Naive thymus-derived CD8-positive, alpha-beta T cell (primary cell): ENCODE results near the gene MYADML2. TPM values are rescaled to one million over a fixed set of nuclear protein-coding genes. Genes with fewer than 3 reads are reported as not detected.
"Not testable (repeated sequence)": the region's sequence is repeated elsewhere in the genome, so short reads cannot be mapped to it uniquely, and the experiment has no call there.

ENCODE experiments used
- ATAC-seq, 2 donors: fragments of 150-1000 bp; cut with Tn5 transposase in 1 of 2; sonication (Bioruptor Pico), chemical (Tn5 transposase) in 1 of 2; 1 replicate in 1 of 2; 2 replicates in 1 of 2; pipeline ENCODE4 v1.10.0; 2021; ENCODE audit warnings: mild to moderate bottlenecking in 2 of 2, moderate library complexity in 2 of 2
- POLR2A ChIA-PET: fragments of 350-600 bp; sonication (Branson Sonifier 250); formaldehyde crosslinking; loops from one replicate; lab custom pipeline; 2021; ENCODE audit warnings: antibody characterized with exemption; lab: Charles Lee
- DNase-seq, 10 donors: peaks; one replicate each; pipeline versions ENCODE4 v3.0.0 to v3.0.0-alpha.2; 2020 to 2022
- H3K27ac Mint-ChIP-seq, 10 donors: one replicate each; pipeline ENCODE4 v1.8.0; 2020 to 2022; ENCODE audit warnings: mild to moderate bottlenecking in 10 of 10, mixed read lengths in 10 of 10, moderate library complexity in 4 of 10, inconsistent platforms in 1 of 10
- H3K27me3 Mint-ChIP-seq, 5 donors: one replicate each; pipeline ENCODE4 v1.8.0; 2021 to 2022; ENCODE audit warnings: mixed read lengths in 5 of 5
- H3K36me3 Mint-ChIP-seq, 3 donors: one replicate each; pipeline ENCODE4 v1.8.0; 2020 to 2022; ENCODE audit warnings: mixed read lengths in 3 of 3, mild to moderate bottlenecking in 2 of 3, inconsistent platforms in 1 of 3
- H3K4me1 Mint-ChIP-seq, 4 donors: one replicate each; pipeline ENCODE4 v1.8.0; 2021 to 2022; ENCODE audit warnings: mixed read lengths in 4 of 4
- H3K4me3 Mint-ChIP-seq, 10 donors: one replicate each; pipeline ENCODE4 v1.8.0; 2020 to 2022; ENCODE audit warnings: mild to moderate bottlenecking in 10 of 10, mixed read lengths in 10 of 10, moderate library complexity in 6 of 10, inconsistent platforms in 1 of 10
- H3K9me3 Mint-ChIP-seq, 9 donors: one replicate each; pipeline ENCODE4 v1.8.0; 2020 to 2022; ENCODE audit warnings: mixed read lengths in 9 of 9, mild to moderate bottlenecking in 3 of 9, inconsistent platforms in 1 of 9, moderate library complexity in 1 of 9
- polyA plus RNA-seq, 3 donors: library from polyadenylated mRNA; unstranded; fragments of 300-500 nt; fragmentation: Illumina TruSeq; gene quantifications; one replicate each; pipeline ENCODE4 v1.2.3, GENCODE V29; 2021
- total RNA-seq, 8 experiments: library from RNA in 2 of 8; stranded (reverse) in 2 of 8; gene quantifications; one replicate each; pipeline ENCODE4 v1.2.3 and lab custom pipeline; 2021 to 2026

MYADML2 gene
- total and polyA plus RNA-seq, 5 experiments from 2014 or later: not detected

GRCh38 chr17:81923302-81924260 lies 23.5 kb downstream of the MYADML2 start:
- Mint-ChIP-seq H3K36me3 (peaks cover 0 to 2% (median 0%) of the 10 kb centered on the region in 3 donors), H3K27ac (peak overlapping the region in 2 of 10 donors; percentile 31 to 52), H3K4me1 (peaks cover 9 to 41% (median 20%) of the 10 kb centered on the region in 4 donors), H3K27me3 (peaks cover 0 to 2% (median 0%) of the 10 kb centered on the region in 5 donors), H3K9me3 (no peaks in the 10 kb centered on the region), H3K4me3 (no peak overlapping the region)
- ATAC-seq: no peak
- POLR2A ChIA-PET: interaction anchor here (0.7 to 1.3 kb wide), 4 partner anchors 10 to 222 kb away, joined by 3 read pairs; no protein-coding TSS in a partner anchor
- no peak for DNase-seq

GRCh38 chr17:81922566-81923301 lies 24.3 kb downstream of the MYADML2 start:
- Mint-ChIP-seq H3K4me3 (no peak overlapping the region), H3K27ac (peak overlapping the region in 2 of 10 donors; percentile 5 to 31), H3K27me3 (no peaks in the 10 kb centered on the region), H3K9me3 (no peaks in the 10 kb centered on the region), H3K4me1 (peaks cover 12 to 48% (median 25%) of the 10 kb centered on the region in 4 donors), H3K36me3 (peaks cover 0 to 2% (median 0%) of the 10 kb centered on the region in 3 donors)
- no peak for ATAC-seq
- no peak for DNase-seq
- POLR2A ChIA-PET: interaction anchor here (0.9 kb wide), 1 partner anchor 52 kb away, joined by 5 read pairs; the partner anchor contains the start of gene ARHGDIA

- Mint-ChIP-seq H3K27ac (no peak overlapping the region), H3K36me3 (peaks cover 0 to 3% (median 0%) of the 10 kb centered on the region in 3 donors), H3K27me3 (no peaks in the 10 kb centered on the region), H3K4me3 (no peak overlapping the region), H3K4me1 (peaks cover 15 to 51% (median 30%) of the 10 kb centered on the region in 4 donors), H3K9me3 (no peaks in the 10 kb centered on the region)
- ATAC-seq: no peak
- DNase-seq: no peak
- POLR2A ChIA-PET: interaction anchor here (0.9 kb wide), 1 partner anchor 51 kb away, joined by 5 read pairs; the partner anchor contains the start of gene ARHGDIA
Measured at GRCh38 chr17:81921996-81922565, 25.0 kb downstream of the MYADML2 start.

DNA sequence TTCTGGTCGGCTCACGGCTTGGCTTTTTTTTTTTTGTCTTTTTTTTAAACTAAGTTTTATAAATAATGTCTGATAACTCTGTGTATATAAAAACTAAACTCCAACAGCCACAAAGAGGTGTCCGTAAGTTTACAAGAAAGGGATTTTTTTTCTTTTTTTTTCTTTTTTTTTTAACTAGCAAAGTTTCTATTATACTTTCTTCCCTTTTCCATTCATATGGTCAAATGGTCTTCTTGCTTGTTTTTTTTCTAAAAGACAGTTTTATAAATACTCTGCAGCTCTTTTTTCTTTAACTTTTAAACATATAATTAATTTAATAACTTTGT lies 25.5 kb downstream of the MYADML2 start:
- no peak for DNase-seq
- Mint-ChIP-seq H3K9me3 (no peaks in the 10 kb centered on the region), H3K4me1 (peaks cover 16 to 56% (median 33%) of the 10 kb centered on the region in 4 donors), H3K27me3 (no peaks in the 10 kb centered on the region), H3K36me3 (peaks cover 0 to 7% (median 0%) of the 10 kb centered on the region in 3 donors), H3K4me3 (no peak overlapping the region), H3K27ac (no peak overlapping the region)
- no peak for ATAC-seq
- POLR2A ChIA-PET: no interaction called here

GRCh38 chr17:81920612-81921536 lies 26.2 kb downstream of the MYADML2 start:
- H3K27me3 Mint-ChIP-seq: no peaks in the 10 kb centered on the region
- DNase-seq (no peak), ATAC-seq (no peak)
- H3K4me3 Mint-ChIP-seq: peak overlapping the region in 1 of 10 donors; percentile 25
- H3K27ac Mint-ChIP-seq: no peak overlapping the region
- peaks cover 0 to 9% (median 0%) of the 10 kb centered on the region in 3 donors for H3K36me3 Mint-ChIP-seq
- peaks cover 12 to 56% (median 30%) of the 10 kb centered on the region in 4 donors for H3K4me1 Mint-ChIP-seq
- no peaks in the 10 kb centered on the region for H3K9me3 Mint-ChIP-seq
- POLR2A ChIA-PET: no interaction called here

- no peak for DNase-seq
- no peak for ATAC-seq
- no peaks in the 10 kb centered on the region for H3K27me3 Mint-ChIP-seq
- peak overlapping the region in 8 of 10 donors; percentile 55 to 93 (median 84) for H3K27ac Mint-ChIP-seq
- H3K4me1 Mint-ChIP-seq: peaks cover 14 to 44% (median 29%) of the 10 kb centered on the region in 4 donors
- peaks cover 0 to 17% (median 0%) of the 10 kb centered on the region in 3 donors for H3K36me3 Mint-ChIP-seq
- no peaks in the 10 kb centered on the region for H3K9me3 Mint-ChIP-seq
- H3K4me3 Mint-ChIP-seq: peak overlapping the region in 9 of 10 donors; percentile 24 to 93 (median 88)
- POLR2A ChIA-PET: interaction anchor here (0.6 kb wide), 1 partner anchor 153 kb away, joined by 4 read pairs; no protein-coding TSS in a partner anchor
Measured at GRCh38 chr17:81918832-81919545, 28.0 kb downstream of the MYADML2 start.

GRCh38 chr17:81918333-81918669 lies 28.7 kb downstream of the MYADML2 start:
- H3K27me3 Mint-ChIP-seq, DNase-seq, H3K9me3 Mint-ChIP-seq: not testable (repeated sequence)
- Mint-ChIP-seq H3K27ac (peak overlapping the region; percentile 55 to 93 (median 86)), H3K36me3 (peaks cover 0 to 19% (median 2%) of the 10 kb centered on the region in 3 donors), H3K4me3 (peak overlapping the region; percentile 82 to 94 (median 90)), H3K4me1 (peaks cover 14 to 40% (median 29%) of the 10 kb centered on the region in 4 donors)
- POLR2A ChIA-PET: interaction anchor here (0.6 to 5.8 kb wide), 3 partner anchors 26 to 154 kb away, joined by 4 to 35 read pairs (median 4); partner anchors contain the start of genes ANAPC11 and ARHGDIA
- peak; percentile 8 to 21 for ATAC-seq

DNA sequence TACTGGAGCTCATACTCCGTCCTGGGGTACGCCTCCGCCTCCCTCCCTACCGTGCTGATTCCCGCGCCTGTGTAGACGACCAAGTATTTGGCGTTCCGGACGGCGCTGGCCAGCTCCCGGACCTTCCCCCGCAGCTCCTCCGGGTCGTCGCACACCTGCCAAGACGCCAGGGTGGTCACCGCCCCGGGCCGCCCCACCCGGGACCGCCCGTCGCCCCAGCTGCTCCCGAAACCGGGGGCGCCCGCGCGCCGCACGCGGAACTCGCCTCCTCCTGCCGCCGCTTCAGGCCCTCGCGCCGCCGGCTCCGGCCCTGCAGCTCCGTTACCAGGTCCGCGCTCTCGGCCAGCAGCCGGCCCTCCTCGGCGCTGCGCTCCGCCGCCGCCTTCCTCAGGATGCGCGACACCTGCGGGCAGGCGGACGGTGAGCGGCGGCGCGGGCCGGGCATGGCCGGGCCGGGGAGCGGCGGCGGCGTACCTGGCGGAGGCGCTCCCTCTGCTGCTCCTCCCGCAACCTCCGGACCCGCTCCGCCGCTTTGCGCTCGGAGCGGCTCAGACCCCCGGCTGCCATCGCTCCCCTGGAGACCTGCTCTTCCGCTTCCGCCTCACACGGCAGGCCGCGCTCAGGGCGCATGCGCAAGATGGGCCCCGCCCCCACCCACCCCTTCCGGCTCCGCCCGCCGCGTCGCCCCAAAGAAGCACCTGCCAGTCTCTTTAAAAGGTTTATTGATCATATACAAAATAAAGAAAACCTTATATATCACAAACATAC lies 29.3 kb downstream of the MYADML2 start, which contains the start of gene SIRT7:
Gene SIRT7 (minus strand): TSS at position 612 of the 768 bp plus-strand sequence. CDS start 45 bp downstream, at position 567.
- Mint-ChIP-seq H3K36me3 (peaks cover 0 to 23% (median 4%) of the 10 kb centered on the region in 3 donors), H3K4me1 (peaks cover 14 to 40% (median 29%) of the 10 kb centered on the region in 4 donors), H3K4me3 (peak within 1 kb of the TSS; percentile 82 to 94 (median 90)), H3K27ac (peak within 1 kb of the TSS; percentile 55 to 93 (median 86)), H3K9me3 (no peaks in the 10 kb centered on the region), H3K27me3 (no peaks in the 10 kb centered on the region)
- DNase-seq (peak; percentile 73 to 90 (median 82)), ATAC-seq (peak; percentile 91)
- POLR2A ChIA-PET: interaction anchor here (0.6 to 5.8 kb wide), 14 partner anchors 9 to 209 kb away, joined by 3 to 35 read pairs (median 4); partner anchors contain the start of genes ANAPC11, ARHGDIA, MAFG and PYCR1

DNA sequence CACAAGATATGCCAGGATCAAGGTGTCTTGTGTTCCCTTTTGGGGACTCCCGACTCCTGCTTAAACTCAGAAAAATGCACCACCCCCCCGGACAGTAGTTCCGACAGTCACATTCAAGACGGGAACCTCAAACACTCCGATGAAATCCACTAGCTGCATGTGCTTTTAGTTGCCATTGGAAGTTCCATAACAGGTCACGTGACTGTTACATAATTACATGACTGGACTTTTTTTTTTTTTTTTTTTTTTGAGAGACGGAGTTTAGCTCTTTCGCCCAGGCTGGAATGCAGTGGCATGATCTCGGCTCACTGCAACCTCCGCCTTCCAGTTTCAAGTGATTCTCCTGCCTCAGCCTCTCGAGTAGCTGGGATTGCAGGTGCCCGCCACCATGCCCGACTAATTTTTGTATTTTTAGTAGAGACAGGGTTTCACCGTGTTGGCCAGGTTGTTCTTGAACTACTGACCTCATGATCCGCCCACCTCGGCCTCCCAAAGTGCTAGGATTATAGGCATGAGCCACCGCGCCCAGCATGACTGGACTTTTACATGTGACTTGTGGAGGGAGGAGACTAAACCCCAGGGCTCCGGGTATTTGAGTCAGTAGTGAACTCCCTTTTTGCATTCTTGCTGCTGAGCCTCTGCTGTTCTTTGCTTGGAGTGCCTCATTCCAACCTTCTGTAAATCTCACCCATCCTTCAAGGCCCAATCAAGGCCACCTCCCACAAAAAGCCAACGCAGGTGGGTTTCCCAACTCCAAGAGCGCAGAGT lies 30.6 kb downstream of the MYADML2 start:
- Mint-ChIP-seq H3K27me3 (no peaks in the 10 kb centered on the region), H3K27ac (peak overlapping the region in 5 of 10 donors; percentile 18 to 79 (median 59)), H3K9me3 (no peaks in the 10 kb centered on the region), H3K36me3 (peaks cover 0 to 28% (median 4%) of the 10 kb centered on the region in 3 donors), H3K4me3 (peak overlapping the region; percentile 75 to 88 (median 83)), H3K4me1 (peaks cover 14 to 45% (median 35%) of the 10 kb centered on the region in 4 donors)
- POLR2A ChIA-PET: interaction anchor here (0.6 to 5.8 kb wide), 9 partner anchors 9 to 114 kb away, joined by 3 to 35 read pairs (median 4); partner anchors contain the start of genes ANAPC11, ARHGDIA, MAFG and PYCR1
- ATAC-seq (no peak), DNase-seq (no peak)
